Central memory CD4-positive, alpha-beta T cell (primary cell): ENCODE data around the gene SAMD14.

Source experiments
- DNase-seq: peaks from one replicate; pipeline ENCODE4 v3.0.0; 2022

The SAMD14 gene

GRCh38 chr17:50111673-50112655 lies 18.0 kb downstream of the SAMD14 start:
- DNase-seq = no peak

- no peak for DNase-seq
Observed at GRCh38 chr17:50110591-50111349, 19.2 kb downstream of the SAMD14 start.

- no peak for DNase-seq
Observed at GRCh38 chr17:50109785-50110184, 20.2 kb downstream of the SAMD14 start.

GRCh38 chr17:50109207-50109606 lies 20.8 kb downstream of the SAMD14 start:
- DNase-seq = no peak

GRCh38 chr17:50108556-50108955 lies 21.4 kb downstream of the SAMD14 start:
- no peak for DNase-seq

- no peak for DNase-seq
Observed at GRCh38 chr17:50107790-50108414, 22.1 kb downstream of the SAMD14 start.

GRCh38 chr17:50106393-50107131 lies 23.4 kb downstream of the SAMD14 start:
- DNase-seq = no peak

- DNase-seq = no peak
Observed at GRCh38 chr17:50105811-50106210, 24.1 kb downstream of the SAMD14 start.

- no peak for DNase-seq
Observed at GRCh38 chr17:50103941-50104340, 26.0 kb downstream of the SAMD14 start.

GRCh38 chr17:50103252-50103651 lies 26.7 kb downstream of the SAMD14 start:
- no peak for DNase-seq

GRCh38 chr17:50102164-50102991 lies 27.6 kb downstream of the SAMD14 start:
- no peak for DNase-seq

GRCh38 chr17:50101346-50102163 lies 28.4 kb downstream of the SAMD14 start:
- DNase-seq = no peak

- no peak for DNase-seq
Observed at GRCh38 chr17:50100921-50101345, 29.0 kb downstream of the SAMD14 start.

- no peak for DNase-seq
Observed at GRCh38 chr17:50100480-50100883, 29.5 kb downstream of the SAMD14 start.

GRCh38 chr17:50099003-50099402 lies 31.0 kb downstream of the SAMD14 start:
- no peak for DNase-seq

- DNase-seq = no peak
Observed at GRCh38 chr17:50098583-50098982, 31.4 kb downstream of the SAMD14 start.

- DNase-seq = no peak
Observed at GRCh38 chr17:50097926-50098325, 32.0 kb downstream of the SAMD14 start.

GRCh38 chr17:50097455-50097854 lies 32.5 kb downstream of the SAMD14 start:
- DNase-seq = no peak

- no peak for DNase-seq
Observed at GRCh38 chr17:50096758-50097157, 33.2 kb downstream of the SAMD14 start.

- no peak for DNase-seq
Observed at GRCh38 chr17:50096092-50096491, 33.9 kb downstream of the SAMD14 start.

GRCh38 chr17:50095626-50096037 lies 34.3 kb downstream of the SAMD14 start:
- no peak for DNase-seq
